Smooth muscle cell (in vitro differentiated cells): ENCODE measurements around the gene RHBDL3. TPM values are rescaled to one million over a fixed set of nuclear protein-coding genes. Genes with fewer than 3 reads are reported as not detected.

ENCODE experiments used
- DNase-seq: peaks from one replicate; lab custom pipeline; 2025; ENCODE audit not compliant: unreplicated experiment; lab: John Stamatoyannopoulos, UW
- H2AFZ ChIP-seq: fragments of 200-600 bp; sonication (generic); 2 replicates; pipeline ENCODE4 v1.6.0; 2016; ENCODE audit warnings: antibody characterized with exemption, low read depth, mild to moderate bottlenecking
- H3F3A ChIP-seq: fragments of 200-600 bp; sonication (generic); 2 replicates; pipeline ENCODE4 v1.6.0; 2017; ENCODE audit warnings: antibody characterized with exemption, low read depth
- H3K27ac ChIP-seq: fragments of 200-600 bp; sonication (generic); 2 replicates; pipeline ENCODE4 v1.5.1; 2016; ENCODE audit warnings: low read depth, mild to moderate bottlenecking
- H3K27me3 ChIP-seq: fragments of 200-600 bp; sonication (generic); 2 replicates; pipeline ENCODE4 v1.6.1; 2016; ENCODE audit warnings: low read depth, mild to moderate bottlenecking
- H3K36me3 ChIP-seq: fragments of 200-600 bp; sonication (generic); 2 replicates; pipeline ENCODE4 v1.5.1; 2016; ENCODE audit warnings: low read depth
- H3K4me1 ChIP-seq: fragments of 200-600 bp; sonication (generic); 2 replicates; pipeline ENCODE4 v1.5.1; 2016; ENCODE audit warnings: low read depth
- H3K4me2 ChIP-seq: fragments of 200-600 bp; sonication (generic); 2 replicates; pipeline ENCODE4 v1.6.0; 2016; ENCODE audit warnings: mild to moderate bottlenecking
- H3K4me3 ChIP-seq: fragments of 200-600 bp; sonication (generic); 2 replicates; pipeline ENCODE4 v1.5.1; 2016; ENCODE audit warnings: mild to moderate bottlenecking
- H3K79me2 ChIP-seq: fragments of 200-600 bp; sonication (generic); 2 replicates; pipeline ENCODE4 v1.6.0; 2016; ENCODE audit warnings: low read depth, mild to moderate bottlenecking
- H3K9ac ChIP-seq: fragments of 200-600 bp; sonication (generic); 2 replicates; pipeline ENCODE4 v1.6.0; 2016; ENCODE audit warnings: low read depth
- H3K9me3 ChIP-seq: fragments of 200-600 bp; sonication (generic); replicated peaks from 2 replicates; pipeline ENCODE4 v1.5.1; 2016; ENCODE audit warnings: low read depth
- H4K20me1 ChIP-seq: fragments of 200-600 bp; sonication (generic); 2 replicates; pipeline ENCODE4 v1.6.0; 2016; ENCODE audit warnings: low read depth
- CTCF ChIP-seq: fragments of 200-600 bp; sonication (generic); IDR thresholded peaks from 2 replicates; pipeline ENCODE4 v1.5.1; 2017; ENCODE audit warnings: borderline replicate concordance, mild to moderate bottlenecking, antibody characterized with exemption; ENCODE audit not compliant: insufficient read depth, poor library complexity, severe bottlenecking
- whole genome bisulfite sequencing: methylation state at CpG from one replicate; pipeline ENCODE4 v1.1.7; 2016; ENCODE audit warnings: low lambda C conversion rate; 5-methylcytosine and 5-hydroxymethylcytosine counted together
- polyA plus RNA-seq: library from polyadenylated mRNA; unstranded; fragments of >200 nt; fragmentation: Nextera tagmentation; extraction: Ambion mirVana; gene quantifications from 2 replicates; pipeline ENCODE4 v1.2.1, GENCODE V29; 2016
- total RNA-seq: library from RNA; depleted of rRNA; stranded (reverse); fragments of >200 nt; gene quantifications from 2 replicates; pipeline ENCODE4 v1.2.3, GENCODE V29; 2014

Gene RHBDL3
- total and polyA plus RNA-seq, 2 experiments from 2014 or later, result not detected

- Histone ChIP-seq H3K4me2 (no peak overlapping the region), H3K9me3 (no peaks in the 10 kb centered on the region), H2AFZ (no peak overlapping the region), H3K27ac (no peak overlapping the region), H3K9ac (no peak overlapping the region), H4K20me1 (no peaks in the 10 kb centered on the region), H3F3A (no peaks in the 10 kb centered on the region), H3K79me2 (no peaks in the 10 kb centered on the region), H3K27me3 (peaks cover 75% of the 10 kb centered on the region), H3K4me3 (no peak overlapping the region), H3K4me1 (peaks cover 20% of the 10 kb centered on the region), H3K36me3 (no peaks in the 10 kb centered on the region)
- no peak for TF ChIP-seq CTCF
- DNase-seq, result no peak
- WGBS, result 26% methylated on average over 13 of the region's 13 CpGs
Measured at GRCh38 chr17:32298721-32299579, 33.3 kb downstream of the RHBDL3 start.

GRCh38 chr17:32299580-32300164 lies 34.0 kb downstream of the RHBDL3 start:
- H3K4me2 ChIP-seq, result no peak overlapping the region
- TF ChIP-seq CTCF, result no peak
- H3K27me3 ChIP-seq, result peaks cover 75% of the 10 kb centered on the region
- H3K36me3 ChIP-seq, result no peaks in the 10 kb centered on the region
- H2AFZ ChIP-seq, result no peak overlapping the region
- no peaks in the 10 kb centered on the region for H3F3A ChIP-seq
- no peaks in the 10 kb centered on the region for H3K9me3 ChIP-seq
- H3K79me2 ChIP-seq, result no peaks in the 10 kb centered on the region
- H3K4me3 ChIP-seq, result no peak overlapping the region
- no peak for DNase-seq
- H3K4me1 ChIP-seq, result peaks cover 27% of the 10 kb centered on the region
- H3K27ac ChIP-seq, result no peak overlapping the region
- no peak overlapping the region for H3K9ac ChIP-seq
- 86% methylated on average over 7 of the region's 7 CpGs for WGBS
- no peaks in the 10 kb centered on the region for H4K20me1 ChIP-seq

DNA sequence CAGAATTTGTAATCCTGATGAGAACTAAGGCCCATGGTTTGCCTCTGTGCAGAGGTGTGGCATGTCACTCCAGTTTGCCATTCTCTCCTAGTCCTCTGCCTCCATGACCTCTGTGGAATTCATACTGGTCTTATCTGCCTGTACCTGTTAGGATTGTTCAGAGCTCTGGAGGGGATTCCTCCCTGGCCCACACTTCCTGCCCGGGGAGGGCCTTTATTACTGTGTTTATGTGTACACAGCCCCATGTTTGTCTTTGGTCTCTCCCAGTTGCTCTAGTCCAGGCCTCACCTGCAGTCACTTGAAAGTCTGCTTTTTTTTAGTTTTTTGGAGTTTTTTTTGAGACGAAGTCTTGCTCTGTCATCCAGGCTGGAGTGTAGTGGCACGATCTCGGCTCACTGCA lies 36.4 kb downstream of the RHBDL3 start:
- no peak for TF ChIP-seq CTCF
- 80% methylated on average over 4 of the region's 4 CpGs for WGBS
- no peak overlapping the region for H3K9ac ChIP-seq
- H3K4me1 ChIP-seq, result peaks cover 31% of the 10 kb centered on the region
- H4K20me1 ChIP-seq, result no peaks in the 10 kb centered on the region
- H3K27ac ChIP-seq, result no peak overlapping the region
- H3K9me3 ChIP-seq, result no peaks in the 10 kb centered on the region
- no peak overlapping the region for H3K4me2 ChIP-seq
- H3F3A ChIP-seq, result no peaks in the 10 kb centered on the region
- no peak for DNase-seq
- H3K4me3 ChIP-seq, result no peak overlapping the region
- H2AFZ ChIP-seq, result no peak overlapping the region
- H3K36me3 ChIP-seq, result no peaks in the 10 kb centered on the region
- peaks cover 74% of the 10 kb centered on the region for H3K27me3 ChIP-seq
- H3K79me2 ChIP-seq, result no peaks in the 10 kb centered on the region
